ENCODE results near the gene TMEM119. TPM values are rescaled to one million over a fixed set of nuclear protein-coding genes. Genes with fewer than 3 reads are reported as not detected.

The TMEM119 gene
- total and polyA plus RNA-seq, 2 of the 13 experiments (the other 11 are each of a cell fraction or from before 2014, with no cell fraction given), result not detected

- no peak for TF ChIP-seq EP300 (IDR thresholded peaks at IDR 0.05; ENCODE audit: low read depth in 2 of 2, low read length in 2 of 2)
- no peak; the same call in 1 of the 2 replicates for TF ChIP-seq EP300 (CRISPR knock-in tag; IDR thresholded peaks at IDR 0.05; ENCODE audit: borderline replicate concordance)
- TF ChIP-seq ZNF576 (CRISPR knock-in tag; IDR thresholded peaks at IDR 0.05), result no peak
- no peak for TF ChIP-seq MEIS1 (CRISPR knock-in tag; IDR thresholded peaks at IDR 0.05; ENCODE audit: borderline replicate concordance)
- no peak for TF ChIP-seq GABPB1 (CRISPR knock-in tag; IDR thresholded peaks at IDR 0.05)
- TF ChIP-seq HIVEP1 (CRISPR knock-in tag; IDR thresholded peaks at IDR 0.05), result no peak
- TF ChIP-seq ZKSCAN1 (IDR thresholded peaks at IDR 0.05; ENCODE audit: low read length), result no peak
- no peak for TF ChIP-seq KIAA2018 (CRISPR knock-in tag; IDR thresholded peaks at IDR 0.05; ENCODE audit: borderline replicate concordance)
- TF ChIP-seq ZNF607 (CRISPR knock-in tag; IDR thresholded peaks at IDR 0.05; ENCODE audit: borderline replicate concordance), result no peak
- no peak for TF ChIP-seq SOX5 (CRISPR knock-in tag; IDR thresholded peaks at IDR 0.05; ENCODE audit: borderline replicate concordance)
- TF ChIP-seq ZNF710 (CRISPR knock-in tag; IDR thresholded peaks at IDR 0.05; ENCODE audit: borderline replicate concordance), result no peak
- no peak for TF ChIP-seq ZNF740 (CRISPR knock-in tag; IDR thresholded peaks at IDR 0.05)
- no peak for TF ChIP-seq IKZF4 (CRISPR knock-in tag; IDR thresholded peaks at IDR 0.05; ENCODE audit: borderline replicate concordance, low read depth, not compliant biosample characterization)
- no peak for TF ChIP-seq E2F5 (CRISPR knock-in tag; conservative IDR thresholded peaks at IDR 0.05)
- TF ChIP-seq ONECUT2 (CRISPR knock-in tag; IDR thresholded peaks at IDR 0.05), result no peak
Observed at GRCh38 chr12:108563136-108563803, 34.6 kb downstream of the TMEM119 start (continued).
